NCI-H774 (cell line): Measurements from ENCODE around the gene OSTC.

ENCODE experiments used
- DNase-seq: peaks from one replicate; lab custom pipeline; 2025; lab: John Stamatoyannopoulos, UW

Gene OSTC

DNA sequence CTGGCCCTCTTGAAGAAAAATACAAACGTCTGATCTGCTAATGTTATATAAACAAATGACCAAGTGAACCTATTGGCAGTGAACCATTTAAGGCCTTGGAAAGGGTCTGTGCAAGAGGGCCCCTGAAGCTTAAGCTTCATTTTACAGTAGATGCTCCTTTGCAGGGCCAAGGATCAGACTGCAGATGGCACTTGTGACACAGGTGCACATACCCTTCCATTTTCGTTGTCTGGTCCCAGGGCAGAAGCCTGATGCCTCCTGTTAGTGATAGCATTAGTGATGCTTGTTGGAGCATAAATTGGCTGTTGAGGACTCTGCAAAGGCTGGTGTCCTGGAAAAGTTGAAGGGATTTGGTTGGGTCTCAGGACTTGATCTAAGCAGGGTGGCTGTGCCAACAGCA lies 65.9 kb downstream of the OSTC start:
- no peak for DNase-seq

GRCh38 chr4:108717386-108717785 lies 67.0 kb downstream of the OSTC start:
- no peak for DNase-seq
